ENCODE measurements around the gene KBTBD8.

The KBTBD8 gene

GRCh38 chr3:66993082-66993481 lies 5.0 kb upstream of the KBTBD8 start:
- peaks cover 12% of the 10 kb centered on the region for H3K4me1 Mint-ChIP-seq
- H3K4me3 Mint-ChIP-seq = no peak overlapping the region
- no peak for TF ChIP-seq CTCF (IDR thresholded peaks at IDR 0.05)
- H3K9me3 Mint-ChIP-seq = no peaks in the 10 kb centered on the region
- H3K27ac Mint-ChIP-seq = no peak overlapping the region
- no peak for DNase-seq
- no peaks in the 10 kb centered on the region for H3K36me3 Mint-ChIP-seq (ENCODE audit: low read depth)
- peaks cover 5% of the 10 kb centered on the region for H3K27me3 Mint-ChIP-seq (ENCODE audit: low read depth, poor library complexity)

GRCh38 chr3:66994588-66994987 lies 3.5 kb upstream of the KBTBD8 start:
- H3K27me3 Mint-ChIP-seq (ENCODE audit: low read depth, poor library complexity) = peaks cover 13% of the 10 kb centered on the region
- peaks cover 15% of the 10 kb centered on the region for H3K4me1 Mint-ChIP-seq
- no peak overlapping the region for H3K27ac Mint-ChIP-seq
- H3K9me3 Mint-ChIP-seq = no peaks in the 10 kb centered on the region
- no peak overlapping the region for H3K4me3 Mint-ChIP-seq
- no peak for DNase-seq
- no peaks in the 10 kb centered on the region for H3K36me3 Mint-ChIP-seq (ENCODE audit: low read depth)
- no peak for TF ChIP-seq CTCF (IDR thresholded peaks at IDR 0.05)

- Mint-ChIP-seq H3K36me3 (ENCODE audit: low read depth) (no peaks in the 10 kb centered on the region), H3K27me3 (ENCODE audit: low read depth, poor library complexity) (peaks cover 13% of the 10 kb centered on the region), H3K27ac (no peak overlapping the region), H3K4me1 (peaks cover 19% of the 10 kb centered on the region), H3K9me3 (no peaks in the 10 kb centered on the region), H3K4me3 (no peak overlapping the region)
- no peak for TF ChIP-seq CTCF (IDR thresholded peaks at IDR 0.05)
- DNase-seq = no peak
These were observed 1.4 kb upstream of the KBTBD8 start for GRCh38 chr3:66996696-66997095.

GRCh38 chr3:66997560-66998112 lies 471 bp upstream of the KBTBD8 start:
- H3K36me3 Mint-ChIP-seq (ENCODE audit: low read depth) = no peaks in the 10 kb centered on the region
- DNase-seq = no peak

GRCh38 chr3:66998904-66999235 lies 763 bp downstream of the KBTBD8 start:
- TF ChIP-seq CTCF (IDR thresholded peaks at IDR 0.05) = no peak
- no peak for DNase-seq
- H3K27me3 Mint-ChIP-seq (ENCODE audit: low read depth, poor library complexity) = peaks cover 13% of the 10 kb centered on the region
- H3K4me1 Mint-ChIP-seq = peaks cover 19% of the 10 kb centered on the region
- H3K27ac Mint-ChIP-seq = no peak overlapping the region
- no peaks in the 10 kb centered on the region for H3K9me3 Mint-ChIP-seq
- peak overlapping the region; percentile 91 for H3K4me3 Mint-ChIP-seq
- peaks cover 2% of the 10 kb centered on the region for H3K36me3 Mint-ChIP-seq (ENCODE audit: low read depth)

More at GRCh38 chr3:66997560-66998112, 471 bp upstream of the KBTBD8 start:
- H3K9me3 Mint-ChIP-seq = no peaks in the 10 kb centered on the region
- peaks cover 19% of the 10 kb centered on the region for H3K4me1 Mint-ChIP-seq
- H3K27ac Mint-ChIP-seq = no peak overlapping the region
- peaks cover 13% of the 10 kb centered on the region for H3K27me3 Mint-ChIP-seq (ENCODE audit: low read depth, poor library complexity)
- peak overlapping the region; percentile 91 for H3K4me3 Mint-ChIP-seq
- no peak for TF ChIP-seq CTCF (IDR thresholded peaks at IDR 0.05)

- H3K27ac Mint-ChIP-seq = no peak overlapping the region
- TF ChIP-seq CTCF (IDR thresholded peaks at IDR 0.05) = no peak
- H3K36me3 Mint-ChIP-seq (ENCODE audit: low read depth) = peaks cover 6% of the 10 kb centered on the region
- no peak overlapping the region for H3K4me3 Mint-ChIP-seq
- peaks cover 13% of the 10 kb centered on the region for H3K27me3 Mint-ChIP-seq (ENCODE audit: low read depth, poor library complexity)
- no peaks in the 10 kb centered on the region for H3K9me3 Mint-ChIP-seq
- no peak for DNase-seq
- peaks cover 19% of the 10 kb centered on the region for H3K4me1 Mint-ChIP-seq
These were observed 1.9 kb downstream of the KBTBD8 start for GRCh38 chr3:67000009-67000408.

Measured in nephron progenitor cell (in vitro differentiated cells).